GM12878 (cell line): Measurements from ENCODE around the gene NMNAT1.

Source experiments
- CTCF ChIP-seq, 3 experiments: IDR thresholded peaks in 2 of 3; conservative IDR thresholded peaks in 1 of 3; 2 replicates each; pipeline ENCODE4 v1.5.1; 2011; ENCODE audit warnings: low read depth in 3 of 3, low read length in 3 of 3, mild to moderate bottlenecking in 3 of 3, control low read depth in 2 of 3, moderate library complexity in 2 of 3, inconsistent platforms in 1 of 3, mixed read lengths in 1 of 3; ENCODE audit not compliant: control insufficient read depth in 2 of 3, insufficient read depth in 1 of 3; ENCODE audit errors: extremely low read depth in 1 of 3
- ELK1 ChIP-seq: IDR thresholded peaks from 2 replicates; pipeline ENCODE4 v1.6.1; 2012; ENCODE audit warnings: low read depth, low read length, improper control_type of control experiment
- SRF ChIP-seq, 2 experiments: IDR thresholded peaks; 2 replicates each; pipeline ENCODE4 v1.6.1; 2011; ENCODE audit warnings: low read depth in 2 of 2, low read length in 2 of 2, mild to moderate bottlenecking in 1 of 2, moderate library complexity in 1 of 2
- TBL1XR1 ChIP-seq: IDR thresholded peaks from 2 replicates; pipeline ENCODE4 v1.6.1; 2012; ENCODE audit warnings: low read depth, low read length, improper control_type of control experiment
- TCF3 ChIP-seq: IDR thresholded peaks from 2 replicates; pipeline ENCODE4 v1.6.1; 2012; ENCODE audit warnings: low read depth, mild to moderate bottlenecking, low read length, borderline replicate concordance; ENCODE audit not compliant: insufficient read depth
- ZNF24 ChIP-seq: fragments of 450-650 bp; IDR thresholded peaks from 2 replicates; pipeline ENCODE4 v1.6.1; 2017; ENCODE audit warnings: antibody characterized with exemption, mild to moderate bottlenecking

GRCh38 chr1:9910076-9910422, 33.2 kb upstream of the NMNAT1 start, which contains the start of gene CTNNBIP1:
- no peak for TF ChIP-seq CTCF (IDR thresholded peaks at IDR 0.05 in 2 of 3, conservative IDR thresholded peaks at IDR 0.05 in 1 of 3; ENCODE audit: control insufficient read depth in 2 of 3, extremely low read depth in 1 of 3, insufficient read depth in 1 of 3, low read depth in 3 of 3, low read length in 3 of 3)
- TF ChIP-seq SRF (IDR thresholded peaks at IDR 0.05; ENCODE audit: low read depth in 2 of 2, low read length in 2 of 2), result no peak
- TF ChIP-seq ZNF24, result no peak
- no peak for TF ChIP-seq TCF3
- TF ChIP-seq TBL1XR1, result no peak
- no peak for TF ChIP-seq ELK1
